Measurements from ENCODE around the gene NSMCE4A.

- TF ChIP-seq CTCF (IDR thresholded peaks at IDR 0.05), result peak in 6 of 12 donors; percentile 10 to 46 (median 26)
- peak in 1 of 2 donors; percentile 73 for TF ChIP-seq POLR2A (IDR thresholded peaks at IDR 0.05)
Measured at GRCh38 chr10:121927841-121928527, 47.0 kb downstream of the NSMCE4A start, which contains the start of gene ATE1.

Data from heart left ventricle (tissue), 13 donors.